Activated naive CD4-positive, alpha-beta T cell treated with anti-CD3 and anti-CD28 coated beads, Interleukin-2, amount 50 U/mL, for 16 hours (primary cell): Measurements from ENCODE around the gene DNMT3A.

Experiments
- DNase-seq: peaks from one replicate; pipeline ENCODE4 v3.0.0-alpha.2; 2020

DNMT3A gene

GRCh38 chr2:25324251-25324650, 17.5 kb downstream of the DNMT3A start:
- no peak for DNase-seq

GRCh38 chr2:25323610-25324189, 18.0 kb downstream of the DNMT3A start:
- DNase-seq, result no peak

GRCh38 chr2:25323042-25323514, 18.6 kb downstream of the DNMT3A start:
- no peak for DNase-seq

GRCh38 chr2:25322312-25322711, 19.4 kb downstream of the DNMT3A start:
- no peak for DNase-seq

- no peak for DNase-seq
Measured at GRCh38 chr2:25320077-25320476, 21.6 kb downstream of the DNMT3A start.

- DNase-seq, result no peak
Measured at GRCh38 chr2:25316101-25316500, 25.6 kb downstream of the DNMT3A start.

- no peak for DNase-seq
Measured at GRCh38 chr2:25315316-25315680, 26.4 kb downstream of the DNMT3A start.

GRCh38 chr2:25314514-25315315, 27.0 kb downstream of the DNMT3A start:
- peak; percentile 91 for DNase-seq

GRCh38 chr2:25313711-25314513, 27.8 kb downstream of the DNMT3A start:
- DNase-seq, result no peak

GRCh38 chr2:25312958-25313710, 28.6 kb downstream of the DNMT3A start:
- peak; percentile 44 for DNase-seq

- DNase-seq, result no peak
Measured at GRCh38 chr2:25311865-25312575, 29.7 kb downstream of the DNMT3A start.

GRCh38 chr2:25310965-25311864, 30.5 kb downstream of the DNMT3A start:
- DNase-seq, result no peak

GRCh38 chr2:25310709-25310964, 31.1 kb downstream of the DNMT3A start:
- no peak for DNase-seq

- peak; percentile 72 for DNase-seq
Measured at GRCh38 chr2:25309402-25309801, 32.3 kb downstream of the DNMT3A start.

GRCh38 chr2:25308599-25308998, 33.1 kb downstream of the DNMT3A start:
- no peak for DNase-seq

- DNase-seq, result no peak
Measured at GRCh38 chr2:25307949-25308557, 33.7 kb downstream of the DNMT3A start.

GRCh38 chr2:25306777-25307368, 34.9 kb downstream of the DNMT3A start:
- no peak for DNase-seq

GRCh38 chr2:25305775-25306174, 36.0 kb downstream of the DNMT3A start:
- no peak for DNase-seq

GRCh38 chr2:25304826-25305596, 36.7 kb downstream of the DNMT3A start:
- DNase-seq, result no peak

GRCh38 chr2:25304321-25304720, 37.4 kb downstream of the DNMT3A start:
- no peak for DNase-seq
